ENCODE data around the gene HBM. TPM values are rescaled to one million over a fixed set of nuclear protein-coding genes. Genes with fewer than 3 reads are reported as not detected.
"Not testable (repeated sequence)": the region's sequence is repeated elsewhere in the genome, so short reads cannot be mapped to it uniquely, and the experiment has no call there.

Gene HBM
- polyA plus RNA-seq, 1 donor = 11.9 TPM

DNA sequence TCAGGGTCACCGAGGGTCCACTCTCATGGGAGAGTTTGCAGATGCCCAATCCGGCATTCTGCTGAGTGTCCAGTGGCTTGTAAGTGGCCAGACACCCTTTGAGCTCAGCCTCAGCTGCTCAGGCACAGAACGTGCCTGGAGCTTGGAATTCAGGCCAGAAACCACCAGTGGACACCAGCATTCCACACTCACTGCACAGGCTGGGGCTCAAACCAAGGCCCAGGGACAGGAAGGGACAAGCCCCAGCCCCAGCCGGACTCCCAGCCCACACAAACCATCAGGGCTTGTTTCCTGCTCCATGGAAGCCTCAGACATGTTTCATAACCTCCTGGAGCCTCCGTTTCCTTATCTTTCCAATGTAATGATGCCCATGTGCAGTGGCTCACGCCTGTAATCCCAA lies 22.3 kb upstream of the HBM start:
- Histone ChIP-seq H3K27ac (ENCODE audit: low read length) (no peak overlapping the region), H3K27me3 (ENCODE audit: control insufficient read depth, insufficient read depth, low read length) (peaks cover 6% of the 10 kb centered on the region), H3K4me1 (ENCODE audit: control insufficient read depth, insufficient read depth, low read length) (no peaks in the 10 kb centered on the region), H3K9me3 (ENCODE audit: control insufficient read depth, low read depth, low read length) (no peaks in the 10 kb centered on the region), H3K36me3 (ENCODE audit: control insufficient read depth, insufficient read depth, low read length) (no peaks in the 10 kb centered on the region), H3K4me3 (ENCODE audit: low read length) (no peak overlapping the region)
- WGBS (ENCODE audit: insufficient coverage, low lambda C conversion rate) = no CpG with 5 or more reads among the region's 6 CpGs
- DNase-seq = no peak

DNA sequence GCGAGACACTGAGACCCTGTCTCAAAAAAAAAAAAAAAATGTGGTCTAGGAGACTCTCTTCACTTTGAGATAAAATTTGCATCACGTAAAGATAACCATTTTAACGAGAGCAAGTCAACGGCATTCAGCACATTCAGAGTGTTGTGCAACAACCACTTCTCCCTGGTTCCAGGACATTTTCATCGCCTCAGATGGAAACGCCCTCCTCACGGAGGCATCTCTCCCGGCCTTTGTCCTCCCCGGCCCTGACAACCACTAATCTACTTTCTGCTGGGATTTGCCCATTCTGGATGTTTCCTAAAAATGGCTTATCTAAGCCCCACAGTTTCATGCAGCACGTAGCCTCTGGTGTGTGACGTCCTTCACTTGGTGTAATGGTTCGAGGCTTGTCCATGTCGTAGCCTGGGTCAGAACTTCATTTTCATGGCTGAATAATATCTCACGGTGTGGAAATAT lies 21.0 kb upstream of the HBM start:
- H3K4me3 ChIP-seq (ENCODE audit: low read length) = no peak overlapping the region
- no peaks in the 10 kb centered on the region for H3K36me3 ChIP-seq (ENCODE audit: control insufficient read depth, insufficient read depth, low read length)
- peaks cover 15% of the 10 kb centered on the region for H3K27me3 ChIP-seq (ENCODE audit: control insufficient read depth, insufficient read depth, low read length)
- DNase-seq = no peak
- no peaks in the 10 kb centered on the region for H3K9me3 ChIP-seq (ENCODE audit: control insufficient read depth, low read depth, low read length)
- 83% methylated on average over 1 of the region's 14 CpGs for WGBS (ENCODE audit: insufficient coverage, low lambda C conversion rate)
- H3K27ac ChIP-seq (ENCODE audit: low read length) = no peak overlapping the region
- no peaks in the 10 kb centered on the region for H3K4me1 ChIP-seq (ENCODE audit: control insufficient read depth, insufficient read depth, low read length)

- Histone ChIP-seq H3K27ac (ENCODE audit: low read length) (no peak overlapping the region), H3K27me3 (ENCODE audit: control insufficient read depth, insufficient read depth, low read length) (peaks cover 19% of the 10 kb centered on the region), H3K36me3 (ENCODE audit: control insufficient read depth, insufficient read depth, low read length) (no peaks in the 10 kb centered on the region), H3K4me3 (ENCODE audit: low read length) (no peak overlapping the region), H3K4me1 (ENCODE audit: control insufficient read depth, insufficient read depth, low read length) (no peaks in the 10 kb centered on the region), H3K9me3 (ENCODE audit: control insufficient read depth, low read depth, low read length) (no peaks in the 10 kb centered on the region)
- 92% methylated on average over 2 of the region's 2 CpGs for WGBS (ENCODE audit: insufficient coverage, low lambda C conversion rate)
- no peak for DNase-seq
Observed at GRCh38 chr16:146646-147045, 19.1 kb upstream of the HBM start.

DNA sequence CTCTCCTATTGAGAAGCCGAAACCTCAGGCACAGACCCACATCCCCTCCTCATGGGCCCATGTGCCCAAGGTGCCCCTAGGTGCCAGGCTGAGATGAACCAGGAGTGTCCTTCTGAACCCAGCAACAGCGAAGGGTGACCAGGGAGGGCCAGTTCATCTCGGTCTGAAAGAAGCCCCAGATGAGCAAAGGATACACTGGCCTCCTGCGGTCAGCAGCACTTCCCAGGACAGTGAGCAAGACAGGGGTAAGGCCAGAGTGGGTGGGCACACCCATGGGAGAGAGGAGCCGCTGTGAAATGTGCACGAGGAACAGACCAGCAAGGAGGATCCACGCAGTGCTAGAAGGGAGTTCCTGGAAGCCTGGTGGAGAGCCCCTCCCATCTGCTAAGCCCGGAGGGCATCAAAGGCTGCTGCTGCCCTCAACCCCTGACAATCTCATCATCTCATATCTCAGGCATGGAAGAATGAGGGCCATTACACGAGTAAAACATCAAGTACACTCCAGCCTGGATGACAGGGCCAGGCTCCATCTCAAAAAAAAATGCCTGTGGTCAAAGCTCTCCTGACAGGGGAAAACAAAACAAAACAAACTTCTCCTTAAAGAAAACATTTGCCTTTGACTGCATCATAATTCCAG lies 16.6 kb upstream of the HBM start:
- no peak for DNase-seq
- Histone ChIP-seq H3K27me3 (ENCODE audit: control insufficient read depth, insufficient read depth, low read length) (peaks cover 23% of the 10 kb centered on the region), H3K36me3 (ENCODE audit: control insufficient read depth, insufficient read depth, low read length) (no peaks in the 10 kb centered on the region), H3K4me3 (ENCODE audit: low read length) (no peak overlapping the region), H3K4me1 (ENCODE audit: control insufficient read depth, insufficient read depth, low read length) (no peaks in the 10 kb centered on the region), H3K9me3 (ENCODE audit: control insufficient read depth, low read depth, low read length) (no peaks in the 10 kb centered on the region), H3K27ac (ENCODE audit: low read length) (no peak overlapping the region)
- WGBS (ENCODE audit: insufficient coverage, low lambda C conversion rate) = no CpG with 5 or more reads among the region's 9 CpGs

DNA sequence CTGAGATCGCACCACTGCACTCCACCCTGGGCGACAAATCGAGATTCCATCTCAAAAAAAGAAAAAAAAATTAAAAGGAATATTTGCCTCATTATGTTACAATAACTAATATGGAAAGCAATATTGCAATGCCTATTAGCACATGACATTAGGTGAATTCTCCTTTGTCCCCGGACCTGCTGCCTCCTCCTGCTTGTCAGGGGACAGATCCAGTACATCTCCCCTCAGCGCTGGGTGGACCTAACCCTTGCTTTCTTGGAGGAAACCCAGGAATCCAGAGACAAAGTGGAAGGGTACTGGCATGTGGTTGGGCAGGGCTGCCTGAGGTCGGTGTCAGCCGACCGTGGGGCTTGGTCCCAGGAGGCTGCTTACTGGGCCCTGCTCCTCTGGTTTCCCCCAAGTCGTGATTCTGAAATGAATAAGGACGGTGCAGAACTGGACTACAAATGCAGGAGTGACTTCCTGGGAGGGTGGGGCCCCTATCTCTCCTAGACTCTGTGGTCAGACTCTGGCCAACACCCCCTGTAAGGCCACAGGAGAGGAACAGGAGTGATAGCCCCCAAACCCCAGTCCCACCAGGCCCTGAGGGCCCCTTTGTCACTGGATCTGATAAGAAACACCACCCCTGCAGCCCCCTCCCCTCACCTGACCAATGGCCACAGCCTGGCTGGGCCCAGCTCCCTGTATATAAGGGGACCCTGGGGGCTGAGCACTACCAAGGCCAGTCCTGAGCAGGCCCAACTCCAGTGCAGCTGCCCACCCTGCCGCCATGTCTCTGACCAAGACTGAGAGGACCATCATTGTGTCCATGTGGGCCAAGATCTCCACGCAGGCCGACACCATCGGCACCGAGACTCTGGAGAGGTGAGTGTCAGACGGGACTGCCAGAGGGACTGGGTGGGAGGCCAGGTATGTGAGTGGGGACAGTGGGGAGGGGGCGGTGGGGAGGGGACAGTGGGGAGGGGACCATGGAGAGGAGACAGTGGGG lies 13.3 kb upstream of the HBM start, which contains the start of gene HBZ:
Gene HBZ (plus strand): TSS at position 504 of the 988 bp plus-strand sequence. CDS start 266 bp downstream, at position 770.
- peaks cover 44% of the 10 kb centered on the region for H3K27me3 ChIP-seq (ENCODE audit: control insufficient read depth, insufficient read depth, low read length)
- H3K9me3 ChIP-seq (ENCODE audit: control insufficient read depth, low read depth, low read length) = peaks cover 4% of the 10 kb centered on the region
- no peak within 1 kb of the TSS for H3K4me3 ChIP-seq (ENCODE audit: low read length)
- no peak for DNase-seq
- H3K27ac ChIP-seq (ENCODE audit: low read length) = no peak within 1 kb of the TSS
- WGBS (ENCODE audit: insufficient coverage, low lambda C conversion rate) = 100% methylated on average over 1 of the region's 17 CpGs
- H3K36me3 ChIP-seq (ENCODE audit: control insufficient read depth, insufficient read depth, low read length) = no peaks in the 10 kb centered on the region
- peaks cover 6% of the 10 kb centered on the region for H3K4me1 ChIP-seq (ENCODE audit: control insufficient read depth, insufficient read depth, low read length)

DNA sequence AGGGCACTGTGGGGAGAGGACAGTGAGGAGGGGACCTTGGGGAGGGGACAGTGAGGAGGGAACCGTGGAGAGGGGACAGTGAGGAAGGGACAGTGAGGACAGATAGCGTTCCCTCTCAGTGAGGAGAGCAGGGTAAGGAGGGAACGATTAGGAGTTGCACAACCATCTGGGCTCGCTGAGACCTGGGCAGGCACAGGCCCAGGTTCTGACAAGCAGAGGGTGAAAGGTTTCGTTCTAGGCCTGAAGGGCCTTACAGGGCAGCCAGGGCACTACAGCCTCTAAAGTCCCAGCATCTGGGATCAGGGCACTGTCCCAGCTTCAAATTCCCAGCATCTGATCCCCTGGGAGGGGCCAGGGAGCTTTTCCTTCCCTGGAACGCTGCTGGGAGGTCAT lies 12.7 kb upstream of the HBM start:
- not testable (repeated sequence) for H3K9me3 ChIP-seq (ENCODE audit: control insufficient read depth, low read depth, low read length); H3K4me3 ChIP-seq (ENCODE audit: low read length); H3K36me3 ChIP-seq (ENCODE audit: control insufficient read depth, insufficient read depth, low read length); H3K27ac ChIP-seq (ENCODE audit: low read length); DNase-seq; H3K4me1 ChIP-seq (ENCODE audit: control insufficient read depth, insufficient read depth, low read length)
- H3K27me3 ChIP-seq (ENCODE audit: control insufficient read depth, insufficient read depth, low read length) = peaks cover 45% of the 10 kb centered on the region
- 50% methylated on average over 2 of the region's 6 CpGs for WGBS (ENCODE audit: insufficient coverage, low lambda C conversion rate)

DNA sequence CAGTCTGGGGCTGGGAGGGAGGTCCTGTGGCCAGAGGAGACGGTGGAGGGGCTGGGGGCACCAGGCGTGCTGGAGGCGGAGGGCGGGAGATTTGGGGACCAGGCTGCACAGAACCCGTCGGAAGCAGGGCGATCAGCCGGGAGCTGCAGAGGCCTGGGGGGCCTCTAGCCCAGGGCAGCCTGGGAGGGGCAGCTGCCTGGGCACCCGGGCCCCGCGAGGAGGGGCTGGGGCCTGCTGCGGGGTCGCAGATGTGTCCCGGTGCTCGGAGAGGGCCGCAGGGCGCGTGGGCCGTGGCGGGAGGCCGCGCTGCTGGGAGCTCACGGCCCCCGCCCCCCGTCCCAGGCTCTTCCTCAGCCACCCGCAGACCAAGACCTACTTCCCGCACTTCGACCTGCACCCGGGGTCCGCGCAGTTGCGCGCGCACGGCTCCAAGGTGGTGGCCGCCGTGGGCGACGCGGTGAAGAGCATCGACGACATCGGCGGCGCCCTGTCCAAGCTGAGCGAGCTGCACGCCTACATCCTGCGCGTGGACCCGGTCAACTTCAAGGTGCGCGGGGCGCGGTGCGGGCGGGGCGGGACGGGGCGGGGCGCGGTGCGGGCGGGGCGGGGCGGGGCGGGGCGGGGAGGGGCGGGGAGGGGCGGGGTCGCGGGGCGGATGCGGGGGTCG lies 12.1 kb upstream of the HBM start:
- H3K4me1 ChIP-seq (ENCODE audit: control insufficient read depth, insufficient read depth, low read length); H3K27ac ChIP-seq (ENCODE audit: low read length); H3K9me3 ChIP-seq (ENCODE audit: control insufficient read depth, low read depth, low read length); H3K4me3 ChIP-seq (ENCODE audit: low read length); DNase-seq; H3K36me3 ChIP-seq (ENCODE audit: control insufficient read depth, insufficient read depth, low read length): not testable (repeated sequence)
- no CpG with 5 or more reads among the region's 74 CpGs for WGBS (ENCODE audit: insufficient coverage, low lambda C conversion rate)
- peaks cover 47% of the 10 kb centered on the region for H3K27me3 ChIP-seq (ENCODE audit: control insufficient read depth, insufficient read depth, low read length)

DNA sequence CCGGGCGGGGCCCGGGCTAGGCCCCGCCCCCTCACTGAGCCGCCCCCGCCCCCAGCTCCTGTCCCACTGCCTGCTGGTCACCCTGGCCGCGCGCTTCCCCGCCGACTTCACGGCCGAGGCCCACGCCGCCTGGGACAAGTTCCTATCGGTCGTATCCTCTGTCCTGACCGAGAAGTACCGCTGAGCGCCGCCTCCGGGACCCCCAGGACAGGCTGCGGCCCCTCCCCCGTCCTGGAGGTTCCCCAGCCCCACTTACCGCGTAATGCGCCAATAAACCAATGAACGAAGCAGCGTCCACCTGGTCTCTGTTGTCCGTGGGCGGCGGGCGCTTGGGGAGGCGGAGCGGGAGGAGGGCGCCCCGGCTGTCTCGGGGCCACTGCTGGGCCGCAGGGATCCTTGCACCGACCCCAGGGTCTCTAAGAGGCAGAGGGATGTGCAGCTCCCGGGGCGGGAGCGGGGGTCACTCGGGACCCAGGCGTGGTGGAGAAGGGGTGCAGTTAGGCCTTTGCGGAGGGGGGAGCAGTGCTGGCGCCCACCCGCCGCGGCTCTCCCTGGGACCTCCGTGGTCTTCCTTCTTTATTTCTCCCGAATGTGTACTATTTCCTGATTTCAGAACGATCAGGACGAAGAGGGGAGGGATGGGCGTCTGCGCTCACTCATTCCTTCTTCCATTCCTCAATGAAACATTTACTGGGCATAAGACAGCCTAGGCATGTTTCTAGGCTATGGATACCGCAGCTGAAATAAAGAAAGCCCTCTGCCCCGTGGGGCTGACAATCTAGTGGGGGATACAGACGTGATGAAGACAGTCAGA lies 11.4 kb upstream of the HBM start:
- H3K27ac ChIP-seq (ENCODE audit: low read length) = no peak overlapping the region
- peaks cover 6% of the 10 kb centered on the region for H3K4me1 ChIP-seq (ENCODE audit: control insufficient read depth, insufficient read depth, low read length)

GRCh38 chr16:155031-155398 lies 10.8 kb upstream of the HBM start:
- H3K27me3 ChIP-seq (ENCODE audit: control insufficient read depth, insufficient read depth, low read length) = peaks cover 42% of the 10 kb centered on the region
- H3K4me3 ChIP-seq (ENCODE audit: low read length) = no peak overlapping the region
- H3K36me3 ChIP-seq (ENCODE audit: control insufficient read depth, insufficient read depth, low read length) = no peaks in the 10 kb centered on the region
- H3K27ac ChIP-seq (ENCODE audit: low read length) = no peak overlapping the region
- peaks cover 4% of the 10 kb centered on the region for H3K9me3 ChIP-seq (ENCODE audit: control insufficient read depth, low read depth, low read length)
- DNase-seq = no peak
- WGBS (ENCODE audit: insufficient coverage, low lambda C conversion rate) = no CpG with 5 or more reads among the region's 7 CpGs
- H3K4me1 ChIP-seq (ENCODE audit: control insufficient read depth, insufficient read depth, low read length) = peaks cover 6% of the 10 kb centered on the region

More for the DNA sequence above, 11.4 kb upstream of the HBM start:
- DNase-seq = peak in 1 of 2 donors; percentile 22
- 0% methylated on average over 2 of the region's 59 CpGs for WGBS (ENCODE audit: insufficient coverage, low lambda C conversion rate)
- H3K27me3 ChIP-seq (ENCODE audit: control insufficient read depth, insufficient read depth, low read length) = peaks cover 41% of the 10 kb centered on the region
- peak overlapping the region; percentile 35 for H3K4me3 ChIP-seq (ENCODE audit: low read length)
- no peaks in the 10 kb centered on the region for H3K36me3 ChIP-seq (ENCODE audit: control insufficient read depth, insufficient read depth, low read length)
- peaks cover 4% of the 10 kb centered on the region for H3K9me3 ChIP-seq (ENCODE audit: control insufficient read depth, low read depth, low read length)
